T-cell (primary cell): ENCODE data around the gene ABCA10. TPM values are rescaled to one million over a fixed set of nuclear protein-coding genes. Genes with fewer than 3 reads are reported as not detected.

Experiments used
- ATAC-seq, 4 experiments: fragments of 200-7000 bp in 3 of 4; fragments of 150-1000 bp in 1 of 4; cut with Tn5 transposase; replicated peaks in 1 of 4; 1 replicate in 3 of 4; 2 replicates in 1 of 4; pipeline ENCODE4 v1.10.0; 2021; ENCODE audit warnings: moderate library complexity in 3 of 4, mild to moderate bottlenecking in 2 of 4, moderate number of reproducible peaks in 1 of 4
- CTCF ChIA-PET, 2 donors: fragments of 300-600 bp; sonication (Branson Sonifier 250); formaldehyde crosslinking; loops; one replicate each; lab custom pipeline; 2022; ENCODE audit warnings: antibody characterized with exemption in 2 of 2; lab: Charles Lee
- POLR2A ChIA-PET, 2 donors: fragments of 300-600 bp; sonication (Branson Sonifier 250); formaldehyde crosslinking; loops; one replicate each; lab custom pipeline; 2022; ENCODE audit warnings: antibody characterized with exemption in 2 of 2; lab: Charles Lee
- DNase-seq, 35 experiments: peaks; one replicate each; pipeline versions ENCODE4 v3.0.0 to v3.0.0-alpha.2; 2013 to 2023
- H3K27ac ChIP-seq: one replicate; pipeline ENCODE4 v1.5.1; 2013; ENCODE audit warnings: low read length
- H3K27me3 ChIP-seq, 2 experiments: replicated peaks in 1 of 2; 1 replicate in 1 of 2; 2 replicates in 1 of 2; pipeline versions ENCODE4 v1.6.1 to v1.7.0; 2013; ENCODE audit warnings: low read length in 1 of 2, mixed read lengths in 1 of 2; ENCODE audit not compliant: control insufficient read depth in 2 of 2, insufficient read depth in 2 of 2; ENCODE audit errors: extremely low read depth in 1 of 2
- H3K36me3 ChIP-seq, 2 donors: 1 replicate in 1 of 2; 2 replicates in 1 of 2; pipeline versions ENCODE4 v1.6.1 to v1.7.0; 2013; ENCODE audit warnings: low read length in 1 of 2; ENCODE audit not compliant: control insufficient read depth in 2 of 2, insufficient read depth in 1 of 2; ENCODE audit errors: extremely low read depth in 1 of 2
- H3K4me1 ChIP-seq, 2 experiments: 1 replicate in 1 of 2; 2 replicates in 1 of 2; pipeline versions ENCODE4 v1.6.1 to v1.7.0; 2013; ENCODE audit warnings: low read length in 2 of 2, mixed read lengths in 1 of 2; ENCODE audit not compliant: insufficient read depth in 2 of 2, control insufficient read depth in 1 of 2; ENCODE audit errors: extremely low read depth in 1 of 2
- H3K4me3 ChIP-seq, 2 donors: 1 replicate in 1 of 2; 2 replicates in 1 of 2; pipeline versions ENCODE4 v1.5.1 to v1.7.0; 2013; ENCODE audit warnings: mild to moderate bottlenecking in 2 of 2, low read length in 1 of 2, moderate library complexity in 1 of 2; ENCODE audit not compliant: control insufficient read depth in 1 of 2; ENCODE audit errors: extremely low read depth in 1 of 2
- H3K9me3 ChIP-seq: 2 replicates; pipeline ENCODE4 v1.7.0; 2013
- H3K27ac Mint-ChIP-seq, 2 donors: one replicate each; pipeline ENCODE4 v1.8.0; 2020 to 2021; ENCODE audit warnings: mild to moderate bottlenecking in 2 of 2, mixed read lengths in 2 of 2
- H3K27me3 Mint-ChIP-seq, 2 donors: one replicate each; pipeline ENCODE4 v1.8.0; 2021 to 2022; ENCODE audit warnings: mixed read lengths in 2 of 2
- H3K36me3 Mint-ChIP-seq: one replicate; pipeline ENCODE4 v1.8.0; 2021; ENCODE audit warnings: mixed read lengths
- H3K4me1 Mint-ChIP-seq, 3 donors: one replicate each; pipeline ENCODE4 v1.8.0; 2020 to 2022; ENCODE audit warnings: mixed read lengths in 3 of 3, mild to moderate bottlenecking in 1 of 3
- H3K4me3 Mint-ChIP-seq, 3 donors: one replicate each; pipeline ENCODE4 v1.8.0; 2020 to 2022; ENCODE audit warnings: mild to moderate bottlenecking in 3 of 3, mixed read lengths in 3 of 3, moderate library complexity in 3 of 3
- H3K9me3 Mint-ChIP-seq, 3 donors: one replicate each; pipeline ENCODE4 v1.8.0; 2020 to 2022; ENCODE audit warnings: mixed read lengths in 3 of 3
- whole genome bisulfite sequencing: methylation state at CpG from one replicate; pipeline ENCODE4 v1.1.5; 2013; ENCODE audit warnings: missing lambda C conversion rate; ENCODE audit not compliant: insufficient coverage; 5-methylcytosine and 5-hydroxymethylcytosine counted together
- total RNA-seq, 35 experiments: library from RNA in 6 of 35; stranded (reverse) in 6 of 35; fragments of 120-200 nt in 1 of 35; gene quantifications; one replicate each; pipeline versions ENCODE4 v1.2.1 to v1.2.4 and lab custom pipeline; 2013 to 2026

Gene ABCA10
- total RNA-seq, 5 donors from 2014 or later (not counting 1 experiment from before 2014, with no cell fraction given), result 1.4 to 3.5 (median 1.6) TPM

- no peak overlapping the region for H3K27ac ChIP-seq
- H3K27me3 ChIP-seq, result no peaks in the 10 kb centered on the region
- no peaks in the 10 kb centered on the region for H3K36me3 ChIP-seq
- POLR2A ChIA-PET, result no interaction called here
- H3K9me3 ChIP-seq, result no peaks in the 10 kb centered on the region
- no peaks in the 10 kb centered on the region for H3K4me1 Mint-ChIP-seq
- ATAC-seq, result no peak
- H3K4me3 ChIP-seq, result no peak overlapping the region
- H3K4me1 ChIP-seq, result no peaks in the 10 kb centered on the region
- WGBS, result 91% methylated on average over 4 of the region's 5 CpGs
- no peak overlapping the region for H3K4me3 Mint-ChIP-seq
- no peaks in the 10 kb centered on the region for H3K9me3 Mint-ChIP-seq
- no peaks in the 10 kb centered on the region for H3K27me3 Mint-ChIP-seq
- peaks cover 29% of the 10 kb centered on the region for H3K36me3 Mint-ChIP-seq
- CTCF ChIA-PET, result no interaction called here
- no peak overlapping the region for H3K27ac Mint-ChIP-seq
- DNase-seq, result no peak
These were observed 40.0 kb upstream of the ABCA10 start for GRCh38 chr17:69268543-69269014.

- Histone ChIP-seq H3K4me3 (no peak overlapping the region), H3K27ac (no peak overlapping the region), H3K9me3 (no peaks in the 10 kb centered on the region), H3K27me3 (no peaks in the 10 kb centered on the region), H3K36me3 (no peaks in the 10 kb centered on the region), H3K4me1 (no peaks in the 10 kb centered on the region)
- Mint-ChIP-seq H3K4me1 (no peaks in the 10 kb centered on the region), H3K27me3 (no peaks in the 10 kb centered on the region), H3K9me3 (no peaks in the 10 kb centered on the region), H3K36me3 (peaks cover 34% of the 10 kb centered on the region), H3K27ac (no peak overlapping the region), H3K4me3 (no peak overlapping the region)
- POLR2A ChIA-PET, result no interaction called here
- DNase-seq (no peak), ATAC-seq (no peak)
- no CpG with 5 or more reads among the region's 3 CpGs for WGBS
- CTCF ChIA-PET, result no interaction called here
These were observed 38.6 kb upstream of the ABCA10 start for GRCh38 chr17:69267219-69267618.

- Histone ChIP-seq H3K4me3 (no peak overlapping the region), H3K27ac (no peak overlapping the region), H3K9me3 (no peaks in the 10 kb centered on the region), H3K27me3 (no peaks in the 10 kb centered on the region), H3K36me3 (no peaks in the 10 kb centered on the region), H3K4me1 (no peaks in the 10 kb centered on the region)
- Mint-ChIP-seq H3K4me3 (no peak overlapping the region), H3K9me3 (no peaks in the 10 kb centered on the region), H3K4me1 (no peaks in the 10 kb centered on the region), H3K27ac (no peak overlapping the region), H3K27me3 (no peaks in the 10 kb centered on the region), H3K36me3 (peaks cover 31% of the 10 kb centered on the region)
- ATAC-seq, result no peak
- DNase-seq, result no peak
- ChIA-PET POLR2A (no interaction called here), CTCF (interaction anchor here in 1 of 2 donors (0.6 kb wide), 1 partner anchor 1016 kb away, joined by 3 read pairs; no protein-coding TSS in a partner anchor)
- WGBS, result no CpG with 5 or more reads among the region's 1 CpG
These were observed 37.2 kb upstream of the ABCA10 start for GRCh38 chr17:69265873-69266272.

- WGBS, result no CpG with 5 or more reads among the region's 1 CpG
- Mint-ChIP-seq H3K27ac (no peak overlapping the region), H3K9me3 (no peaks in the 10 kb centered on the region), H3K4me1 (no peaks in the 10 kb centered on the region), H3K36me3 (peaks cover 25% of the 10 kb centered on the region), H3K27me3 (no peaks in the 10 kb centered on the region), H3K4me3 (no peak overlapping the region)
- Histone ChIP-seq H3K4me3 (no peak overlapping the region), H3K4me1 (no peaks in the 10 kb centered on the region), H3K36me3 (peaks cover 3 to 7% of the 10 kb centered on the region in 2 donors), H3K27me3 (no peaks in the 10 kb centered on the region), H3K27ac (no peak overlapping the region), H3K9me3 (no peaks in the 10 kb centered on the region)
- ATAC-seq (no peak), DNase-seq (no peak)
- ChIA-PET CTCF (interaction anchor here (0.5 to 0.6 kb wide), 2 partner anchors 322 to 482 kb away, joined by 3 read pairs; no protein-coding TSS in a partner anchor), POLR2A (no interaction called here)
These were observed 25.6 kb upstream of the ABCA10 start for GRCh38 chr17:69254187-69254586.

- Mint-ChIP-seq H3K27ac (no peak overlapping the region), H3K9me3 (no peaks in the 10 kb centered on the region)
These were observed 22.0 kb upstream of the ABCA10 start for GRCh38 chr17:69250641-69251040.

GRCh38 chr17:69246726-69247375 lies 18.2 kb upstream of the ABCA10 start:
- Histone ChIP-seq H3K9me3 (no peaks in the 10 kb centered on the region), H3K36me3 (peaks cover 0 to 3% of the 10 kb centered on the region in 2 donors), H3K4me1 (no peaks in the 10 kb centered on the region), H3K4me3 (no peak overlapping the region), H3K27ac (no peak overlapping the region), H3K27me3 (no peaks in the 10 kb centered on the region)
- DNase-seq (peak in 1 of 35 experiments; percentile 55), ATAC-seq (no peak)
- Mint-ChIP-seq H3K36me3 (peaks cover 6% of the 10 kb centered on the region), H3K27ac (no peak overlapping the region), H3K27me3 (no peaks in the 10 kb centered on the region), H3K4me1 (no peaks in the 10 kb centered on the region), H3K4me3 (no peak overlapping the region), H3K9me3 (no peaks in the 10 kb centered on the region)
- no CpG with 5 or more reads among the region's 4 CpGs for WGBS
- CTCF ChIA-PET, result interaction anchor here (0.6 to 3.4 kb wide), 3 partner anchors 448 to 470 kb away, joined by 4 to 15 read pairs (median 4); no protein-coding TSS in a partner anchor
- POLR2A ChIA-PET, result no interaction called here

More at GRCh38 chr17:69250641-69251040, 22.0 kb upstream of the ABCA10 start:
- 93% methylated on average over 4 of the region's 4 CpGs for WGBS
- peaks cover 17% of the 10 kb centered on the region for H3K36me3 Mint-ChIP-seq
- no peaks in the 10 kb centered on the region for H3K4me1 Mint-ChIP-seq
- ChIA-PET CTCF (no interaction called here), POLR2A (no interaction called here)
- no peak overlapping the region for H3K27ac ChIP-seq
- H3K4me3 ChIP-seq, result no peak overlapping the region
- H3K27me3 ChIP-seq, result no peaks in the 10 kb centered on the region
- no peaks in the 10 kb centered on the region for H3K9me3 ChIP-seq
- H3K4me1 ChIP-seq, result no peaks in the 10 kb centered on the region
- no peak for DNase-seq
- ATAC-seq, result no peak
- H3K27me3 Mint-ChIP-seq, result no peaks in the 10 kb centered on the region
- H3K4me3 Mint-ChIP-seq, result no peak overlapping the region
- H3K36me3 ChIP-seq, result peaks cover 3 to 7% of the 10 kb centered on the region in 2 donors
